NCI-H82 (cell line): ENCODE measurements around the gene CIITA.

Experiments used
- DNase-seq: peaks from one replicate; lab custom pipeline; 2025; lab: John Stamatoyannopoulos, UW

CIITA gene

GRCh38 chr16:10978871-10979446 is 102.0 kb downstream of the CIITA start:
- DNase-seq: no peak

- no peak for DNase-seq
Measured at GRCh38 chr16:10979717-10980601, 103.0 kb downstream of the CIITA start.

- no peak for DNase-seq
Measured at GRCh38 chr16:10980813-10981212, 103.8 kb downstream of the CIITA start.

GRCh38 chr16:10981697-10982216 is 104.8 kb downstream of the CIITA start:
- peak; percentile 44 for DNase-seq

GRCh38 chr16:10982465-10983150 is 105.6 kb downstream of the CIITA start:
- DNase-seq: no peak

GRCh38 chr16:10983159-10983558 is 106.2 kb downstream of the CIITA start:
- no peak for DNase-seq

- no peak for DNase-seq
Measured at GRCh38 chr16:10984509-10984908, 107.5 kb downstream of the CIITA start.
